HepG2 (cell line): ENCODE results near the gene TLE1.

ENCODE experiments used
- BCL3 ChIP-seq: sonication (generic); formaldehyde crosslinking; IDR thresholded peaks from 2 replicates; pipeline ENCODE4 v1.5.1; 2020; ENCODE audit warnings: mild to moderate bottlenecking, missing genetic modification reagents, moderate library complexity
- CTCF ChIP-seq: sonication (generic); formaldehyde crosslinking; IDR thresholded peaks from 2 replicates; pipeline ENCODE4 v1.5.0; 2020; ENCODE audit warnings: mild to moderate bottlenecking, missing genetic modification reagents, moderate library complexity
- HDAC6 ChIP-seq: fragments of 200-600 bp; sonication (generic); IDR thresholded peaks from 2 replicates; pipeline ENCODE4 v1.7.0; 2017; ENCODE audit warnings: mild to moderate bottlenecking, antibody characterized with exemption, low read length, low read depth
- MTF2 ChIP-seq: sonication (generic); formaldehyde crosslinking; IDR thresholded peaks from 2 replicates; pipeline ENCODE4 v1.5.0; 2020; ENCODE audit warnings: missing genetic modification reagents, borderline replicate concordance
- POLR2AphosphoS5 ChIP-seq: IDR thresholded peaks from 2 replicates; pipeline ENCODE4 v1.6.1; 2012; ENCODE audit warnings: low read depth, low read length
- ZBTB21 ChIP-seq: sonication (generic); formaldehyde crosslinking; IDR thresholded peaks from 2 replicates; pipeline ENCODE4 v1.4.0; 2020; ENCODE audit warnings: missing genetic modification reagents
- ZNF138 ChIP-seq: sonication (generic); formaldehyde crosslinking; IDR thresholded peaks from 2 replicates; pipeline ENCODE4 v1.5.0; 2020; ENCODE audit warnings: mild to moderate bottlenecking, low read depth, missing genetic modification reagents
- ZNF225 ChIP-seq: sonication (generic); formaldehyde crosslinking; IDR thresholded peaks from 2 replicates; pipeline ENCODE4 v1.4.0; 2020; ENCODE audit warnings: mild to moderate bottlenecking, missing genetic modification reagents
- ZNF274 ChIP-seq: sonication (generic); formaldehyde crosslinking; IDR thresholded peaks from 2 replicates; pipeline ENCODE4 v1.5.1; 2020; ENCODE audit warnings: mild to moderate bottlenecking, missing genetic modification reagents
- ZNF780A ChIP-seq: sonication (generic); formaldehyde crosslinking; IDR thresholded peaks from 2 replicates; pipeline ENCODE4 v1.8.0; 2022; ENCODE audit warnings: mild to moderate bottlenecking, missing genetic modification reagents, moderate library complexity

- TF ChIP-seq ZBTB21 (CRISPR knock-in tag) (no peak), MTF2 (CRISPR knock-in tag) (no peak), ZNF225 (CRISPR knock-in tag) (no peak), CTCF (CRISPR knock-in tag) (no peak), ZNF138 (CRISPR knock-in tag) (no peak), HDAC6 (no peak), BCL3 (CRISPR knock-in tag) (no peak), POLR2AphosphoS5 (no peak), ZNF780A (no peak), ZNF274 (no peak)
Observed at GRCh38 chr9:81599837-81600236, 89.5 kb downstream of the TLE1 start.
